Epithelial cell of proximal tubule (primary cell): ENCODE data around the gene DOCK10. TPM values are rescaled to one million over a fixed set of nuclear protein-coding genes. Genes with fewer than 3 reads are reported as not detected.

ENCODE experiments used
- DNase-seq: peaks from one replicate; pipeline ENCODE4 v3.0.0-alpha.2; 2011; ENCODE audit warnings: low read depth
- H3K4me3 ChIP-seq: 2 replicates; pipeline ENCODE4 v1.5.1; 2011; ENCODE audit warnings: low read depth, mild to moderate bottlenecking, low read length
- CTCF ChIP-seq: conservative IDR thresholded peaks from 2 replicates; pipeline ENCODE4 v1.5.1; 2012; ENCODE audit warnings: low read depth, mild to moderate bottlenecking, low read length
- total RNA-seq: library from RNA; depleted of rRNA; stranded (reverse); fragments of >200 nt; gene quantifications from 2 replicates; pipeline ENCODE4 v1.2.3, GENCODE V29; 2015

Gene DOCK10
- total RNA-seq, 1 donor from 2014 or later = 2.1 TPM

GRCh38 chr2:224952936-224953657 lies 89.2 kb downstream of the DOCK10 start:
- TF ChIP-seq CTCF = no peak
- DNase-seq = no peak
- H3K4me3 ChIP-seq = no peak overlapping the region

- DNase-seq = no peak
These were observed 90.4 kb downstream of the DOCK10 start for GRCh38 chr2:224951723-224952481.

GRCh38 chr2:224948859-224949258 lies 93.4 kb downstream of the DOCK10 start:
- TF ChIP-seq CTCF = no peak
- DNase-seq = no peak
- no peak overlapping the region for H3K4me3 ChIP-seq

More at GRCh38 chr2:224951723-224952481, 90.4 kb downstream of the DOCK10 start:
- no peak overlapping the region for H3K4me3 ChIP-seq
- TF ChIP-seq CTCF = no peak

- TF ChIP-seq CTCF = no peak
- H3K4me3 ChIP-seq = no peak overlapping the region
- no peak for DNase-seq
These were observed 94.3 kb downstream of the DOCK10 start for GRCh38 chr2:224948005-224948404.

GRCh38 chr2:224947566-224947965 lies 94.7 kb downstream of the DOCK10 start:
- DNase-seq = no peak
- TF ChIP-seq CTCF = no peak
- no peak overlapping the region for H3K4me3 ChIP-seq

GRCh38 chr2:224946895-224947294 lies 95.4 kb downstream of the DOCK10 start:
- no peak overlapping the region for H3K4me3 ChIP-seq
- no peak for TF ChIP-seq CTCF
- no peak for DNase-seq
